ENCODE data around the gene ELAVL1.
A peak's percentile ranks its signal among the peaks of the same experiment; 100 is the strongest.
"Not testable (repeated sequence)": the region's sequence is repeated elsewhere in the genome, so short reads cannot be mapped to it uniquely, and the experiment has no call there.

Gene ELAVL1

GRCh38 chr19:7968008-7968795 is 37.2 kb downstream of the ELAVL1 start:
- DNase-seq: no peak

GRCh38 chr19:7965921-7966665 is 39.3 kb downstream of the ELAVL1 start:
- DNase-seq: no peak

- no peak for DNase-seq
These were observed 40.1 kb downstream of the ELAVL1 start for GRCh38 chr19:7965259-7965841.

- DNase-seq: no peak
These were observed 41.9 kb downstream of the ELAVL1 start for GRCh38 chr19:7963566-7963965.

- no peak for DNase-seq
These were observed 42.7 kb downstream of the ELAVL1 start for GRCh38 chr19:7962644-7963268.

GRCh38 chr19:7961920-7962626 is 43.4 kb downstream of the ELAVL1 start:
- DNase-seq: no peak

GRCh38 chr19:7961082-7961481 is 44.4 kb downstream of the ELAVL1 start:
- DNase-seq: not testable (repeated sequence)

- DNase-seq: no peak
These were observed 46.2 kb downstream of the ELAVL1 start for GRCh38 chr19:7959211-7959610.

- DNase-seq: no peak
These were observed 49.7 kb downstream of the ELAVL1 start for GRCh38 chr19:7955696-7956095.

- DNase-seq: no peak
These were observed 51.9 kb downstream of the ELAVL1 start for GRCh38 chr19:7953576-7953975.

GRCh38 chr19:7953060-7953459 is 52.4 kb downstream of the ELAVL1 start:
- no peak for DNase-seq

GRCh38 chr19:7947939-7948338 is 57.5 kb downstream of the ELAVL1 start:
- no peak for DNase-seq

GRCh38 chr19:7944177-7944761 is 61.2 kb downstream of the ELAVL1 start:
- peak; percentile 78 for DNase-seq

- peak; percentile 97 for DNase-seq
These were observed 61.8 kb downstream of the ELAVL1 start, which contains the start of gene TIMM44 for GRCh38 chr19:7943444-7944176. TIMM44 (minus strand) TSS chr19:7943666; CDS start chr19:7943651, 15 bp downstream.

- no peak for DNase-seq
These were observed 62.4 kb downstream of the ELAVL1 start for GRCh38 chr19:7942981-7943443.

GRCh38 chr19:7941895-7942596 is 63.4 kb downstream of the ELAVL1 start:
- no peak for DNase-seq

GRCh38 chr19:7940841-7941240 is 64.6 kb downstream of the ELAVL1 start:
- no peak for DNase-seq

GRCh38 chr19:7934766-7935165 is 70.7 kb downstream of the ELAVL1 start:
- no peak for DNase-seq

GRCh38 chr19:7933828-7934725 is 71.4 kb downstream of the ELAVL1 start:
- DNase-seq: no peak

GRCh38 chr19:7933411-7933810 is 72.0 kb downstream of the ELAVL1 start:
- DNase-seq: no peak
